Right lobe of liver (tissue), 4 donors: Measurements from ENCODE around the gene ITGA3.

Source experiments
- CTCF ChIP-seq, 4 donors: fragments of 200-600 bp in 3 of 4; fragments of 450-650 bp in 1 of 4; IDR thresholded peaks; one replicate each; pipeline versions ENCODE4 v1.5.1 to v1.8.0; 2016 to 2022; ENCODE audit warnings: antibody characterized with exemption in 4 of 4, mild to moderate bottlenecking in 2 of 4
- POLR2A ChIP-seq: fragments of 450-650 bp; IDR thresholded peaks from one replicate; pipeline ENCODE4 v1.6.1; 2017; ENCODE audit warnings: antibody characterized with exemption, mild to moderate bottlenecking
- donor health status: DM: no; HTN: no; CAD: no.
- donor health status: DM: no; HTN: no; CAD: no.
- donor health status: DM: no; HTN: yes; CAD: no.

- no peak for TF ChIP-seq CTCF (IDR thresholded peaks at IDR 0.05)
- no peak for TF ChIP-seq POLR2A
These were observed 45.0 kb downstream of the ITGA3 start for GRCh38 chr17:50100921-50101345.
